GM12801 (cell line): ENCODE data around the gene KRT74.

Experiments
- CTCF ChIP-seq: IDR thresholded peaks from one replicate; pipeline ENCODE4 v1.5.1; 2011; ENCODE audit warnings: control low read depth; ENCODE audit not compliant: insufficient read length; ENCODE audit errors: extremely low read depth

The KRT74 gene

GRCh38 chr12:52559979-52560378, 13.7 kb downstream of the KRT74 start:
- no peak for TF ChIP-seq CTCF

- no peak for TF ChIP-seq CTCF
Measured at GRCh38 chr12:52558781-52559445, 14.7 kb downstream of the KRT74 start.

GRCh38 chr12:52557476-52557875, 16.2 kb downstream of the KRT74 start:
- no peak for TF ChIP-seq CTCF

GRCh38 chr12:52555577-52555976, 18.1 kb downstream of the KRT74 start:
- no peak for TF ChIP-seq CTCF

GRCh38 chr12:52552681-52553195, 20.9 kb downstream of the KRT74 start, which contains the start of gene KRT71:
KRT71 (minus strand) TSS chr12:52553145; CDS start chr12:52553077, 68 bp downstream.
- no peak for TF ChIP-seq CTCF

GRCh38 chr12:52552055-52552454, 21.6 kb downstream of the KRT74 start:
- TF ChIP-seq CTCF: no peak

- TF ChIP-seq CTCF: no peak
Measured at GRCh38 chr12:52551216-52551865, 22.3 kb downstream of the KRT74 start.
